T-helper 1 cell treated with Interleukin-12 subunit alpha and Interleukin-12 subunit beta and Interleukin-4 antibody, amounts not matched to agents 30 ng/mL and 1 ng/mL, for 36 hours (primary cell): ENCODE results near the gene PLCH2. TPM values are rescaled to one million over a fixed set of nuclear protein-coding genes. Genes with fewer than 3 reads are reported as not detected.

Source experiments
- intact Hi-C: fragments of 100-400 bp; cut with micrococcal nuclease; formaldehyde crosslinking; loops from one replicate; pipeline ENCODE4 v1.15.1; 2024
- total RNA-seq: library from RNA; stranded (reverse); gene quantifications from 2 replicates; pipeline ENCODE4 v1.2.3, GENCODE V29; 2022

The PLCH2 gene
- total RNA-seq, 1 donor from 2014 or later, result 14.0 TPM

DNA sequence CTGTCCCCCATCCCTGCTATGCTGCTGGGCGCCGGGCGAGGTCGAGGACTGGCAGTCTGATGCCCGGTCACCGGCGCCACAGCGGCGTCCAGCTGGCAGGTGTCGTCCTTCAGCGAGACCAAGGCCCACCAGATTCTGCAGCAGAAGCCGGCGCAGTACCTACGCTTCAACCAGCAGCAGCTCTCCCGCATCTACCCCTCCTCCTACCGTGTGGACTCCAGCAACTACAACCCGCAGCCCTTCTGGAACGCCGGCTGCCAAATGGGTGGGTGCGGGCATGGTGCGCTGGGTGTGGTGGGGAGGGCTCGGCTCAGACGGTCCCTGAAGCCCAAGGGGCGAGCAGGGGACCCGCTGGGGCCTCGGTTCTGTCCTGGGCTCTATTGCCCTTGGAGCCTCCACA lies 20.7 kb downstream of the PLCH2 start:
- intact Hi-C loops, result no loop called here

DNA sequence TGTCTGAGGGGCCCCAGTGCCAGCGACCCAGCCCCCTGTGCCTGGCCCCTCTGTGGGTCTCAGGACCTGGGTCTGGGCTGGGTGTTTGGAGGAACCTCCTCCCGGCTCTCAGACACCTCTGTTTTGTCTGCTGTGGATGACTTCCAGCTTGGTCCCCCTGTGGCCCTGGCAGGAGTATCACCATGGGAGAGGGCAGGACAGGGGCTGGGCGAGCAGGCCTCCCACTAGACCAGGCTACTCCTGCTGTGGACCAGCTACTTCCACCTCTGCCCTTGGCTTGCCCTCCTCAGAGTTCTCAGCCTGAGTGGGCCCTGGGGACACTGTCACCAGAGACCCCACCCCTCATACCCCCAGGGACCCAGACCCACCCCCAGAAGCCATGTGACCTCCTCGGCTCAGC lies 21.8 kb downstream of the PLCH2 start:
- intact Hi-C loops, result no loop called here

DNA sequence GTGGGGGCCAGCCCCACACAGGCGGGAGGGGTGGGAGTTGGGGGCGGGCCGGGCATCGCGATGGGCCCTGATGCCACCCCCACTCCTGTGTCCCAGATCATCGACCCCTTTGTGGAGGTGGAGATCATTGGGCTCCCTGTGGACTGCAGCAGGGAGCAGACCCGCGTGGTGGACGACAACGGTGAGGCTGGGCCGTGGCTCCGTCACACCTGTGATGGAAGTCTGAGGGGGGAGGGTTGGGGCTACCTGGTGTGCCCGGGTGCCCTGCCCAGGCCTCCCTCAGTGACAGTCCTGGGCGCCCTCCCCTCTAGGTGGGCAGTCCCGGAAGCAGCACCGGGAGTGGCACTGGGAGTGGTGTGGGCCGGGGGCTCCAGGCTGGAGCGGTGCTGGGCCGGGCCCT lies 22.6 kb downstream of the PLCH2 start:
- intact Hi-C loops, result no loop called here

DNA sequence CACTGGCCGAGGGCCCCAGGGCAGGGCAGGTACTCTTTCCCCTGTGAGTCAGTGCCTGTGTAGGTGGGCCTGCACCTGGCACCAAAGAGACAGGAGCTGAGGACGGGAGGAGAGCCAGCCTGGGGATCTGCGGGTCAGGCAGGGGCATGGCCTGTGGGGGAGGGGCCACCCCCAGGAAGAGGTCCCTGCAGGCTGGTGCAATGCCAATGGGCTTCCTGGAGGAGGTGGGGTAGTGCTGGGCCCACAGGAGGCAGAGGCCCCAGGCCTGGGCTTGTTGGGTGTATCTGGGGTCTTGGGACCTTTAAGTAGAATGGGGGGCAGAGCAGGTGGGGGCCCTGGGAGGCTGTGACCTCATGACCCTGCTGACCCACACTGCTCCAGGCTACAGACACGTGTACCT lies 23.2 kb downstream of the PLCH2 start:
- intact Hi-C loops, result no loop called here

DNA sequence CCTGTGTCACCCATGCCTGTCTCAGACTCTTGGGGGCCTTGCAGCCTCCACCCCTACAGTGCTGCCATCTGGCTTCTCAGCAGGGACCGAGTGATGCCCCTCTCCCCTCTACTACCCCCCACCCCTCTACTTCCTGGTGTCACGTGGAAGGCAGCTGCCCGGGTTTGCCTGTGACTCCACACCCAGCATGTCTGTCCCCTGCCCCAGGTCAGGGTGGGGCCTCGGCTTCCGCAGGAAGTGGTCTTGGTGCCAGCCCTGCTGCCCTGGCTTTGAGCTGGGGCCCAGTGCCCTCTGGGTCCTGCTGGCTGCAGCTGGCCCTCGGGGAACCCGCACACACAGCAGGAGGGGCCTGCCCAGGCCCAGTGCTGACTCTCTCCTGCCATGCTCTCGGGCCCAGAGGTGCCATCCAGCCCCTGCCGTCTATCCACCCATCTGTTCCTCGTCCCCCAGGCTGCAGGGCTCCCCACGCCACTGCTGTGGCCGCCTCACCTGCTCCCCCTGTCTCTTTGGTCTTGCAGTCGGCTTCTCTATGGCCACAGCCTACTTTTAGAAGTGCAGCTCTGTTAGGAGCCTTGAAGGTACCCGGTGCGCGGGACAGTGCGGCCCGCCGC lies 24.0 kb downstream of the PLCH2 start:
- intact Hi-C loops, result no loop called here

DNA sequence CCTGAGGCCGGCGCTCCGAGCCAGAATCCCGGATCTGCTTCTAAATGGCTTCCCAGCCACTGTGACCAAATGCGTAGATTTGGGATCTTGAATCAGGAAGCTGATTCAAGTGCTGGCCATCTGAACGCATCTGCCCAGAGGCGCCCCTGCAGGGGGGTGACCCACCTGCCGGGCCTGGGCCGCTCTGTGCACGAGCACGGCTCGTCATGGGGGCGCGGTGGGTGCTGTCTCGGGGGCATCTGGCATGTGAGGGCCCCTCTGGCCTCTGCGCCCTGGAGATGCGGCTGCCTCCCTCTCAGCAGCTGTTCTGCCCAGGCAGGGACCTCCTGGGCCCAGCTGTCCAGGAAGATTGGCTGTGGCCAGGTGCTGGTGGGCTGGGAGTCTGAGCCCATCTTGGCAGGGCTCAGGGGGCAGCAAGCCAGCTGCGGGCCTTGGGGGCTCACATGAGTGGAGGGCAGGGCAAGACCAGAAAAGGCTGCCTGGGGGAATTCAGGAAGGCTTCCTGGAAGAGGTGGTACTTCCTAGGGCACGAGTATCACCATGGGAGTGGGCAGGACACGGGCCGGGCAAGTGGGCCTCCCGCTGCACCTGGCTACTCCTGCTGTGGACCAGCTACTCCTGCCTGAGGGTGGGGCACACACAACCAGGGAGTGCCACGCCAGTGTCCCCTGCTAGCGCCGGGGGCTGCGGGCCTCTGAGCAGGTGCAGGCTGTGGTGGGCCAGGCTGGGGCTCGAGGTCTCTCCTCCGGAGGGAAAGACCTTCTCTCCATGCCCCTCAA lies 25.1 kb downstream of the PLCH2 start:
- intact Hi-C loops, result no loop called here

DNA sequence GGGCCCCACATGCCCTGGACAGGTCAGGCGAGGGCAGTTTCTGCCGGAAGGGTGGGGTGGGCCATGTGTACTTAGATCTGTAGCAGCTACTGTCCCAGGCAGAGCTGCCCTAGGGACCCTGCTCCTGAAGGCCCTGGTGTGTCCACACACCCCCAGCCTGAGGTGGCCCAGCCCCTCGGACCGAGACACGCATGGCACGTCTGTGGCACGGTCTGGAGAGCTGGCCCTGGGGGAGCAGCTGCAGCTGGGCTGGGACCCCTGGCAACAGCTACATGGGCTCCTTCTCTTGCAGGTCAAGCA lies 25.7 kb downstream of the PLCH2 start:
- intact Hi-C loops, result no loop called here

DNA sequence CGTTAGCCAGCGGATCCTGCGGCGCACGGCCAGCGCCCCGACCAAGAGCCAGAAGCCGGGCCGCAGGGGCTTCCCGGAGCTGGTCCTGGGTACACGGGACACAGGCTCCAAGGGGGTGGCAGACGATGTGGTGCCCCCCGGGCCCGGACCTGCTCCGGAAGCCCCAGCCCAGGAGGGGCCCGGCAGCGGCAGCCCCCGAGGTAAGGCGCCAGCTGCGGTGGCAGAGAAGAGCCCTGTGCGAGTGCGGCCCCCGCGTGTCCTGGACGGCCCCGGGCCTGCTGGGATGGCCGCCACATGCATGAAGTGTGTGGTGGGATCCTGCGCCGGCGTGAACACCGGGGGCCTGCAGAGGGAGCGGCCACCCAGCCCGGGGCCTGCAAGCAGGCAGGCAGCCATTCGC lies 26.1 kb downstream of the PLCH2 start:
- intact Hi-C loops, result no loop called here

DNA sequence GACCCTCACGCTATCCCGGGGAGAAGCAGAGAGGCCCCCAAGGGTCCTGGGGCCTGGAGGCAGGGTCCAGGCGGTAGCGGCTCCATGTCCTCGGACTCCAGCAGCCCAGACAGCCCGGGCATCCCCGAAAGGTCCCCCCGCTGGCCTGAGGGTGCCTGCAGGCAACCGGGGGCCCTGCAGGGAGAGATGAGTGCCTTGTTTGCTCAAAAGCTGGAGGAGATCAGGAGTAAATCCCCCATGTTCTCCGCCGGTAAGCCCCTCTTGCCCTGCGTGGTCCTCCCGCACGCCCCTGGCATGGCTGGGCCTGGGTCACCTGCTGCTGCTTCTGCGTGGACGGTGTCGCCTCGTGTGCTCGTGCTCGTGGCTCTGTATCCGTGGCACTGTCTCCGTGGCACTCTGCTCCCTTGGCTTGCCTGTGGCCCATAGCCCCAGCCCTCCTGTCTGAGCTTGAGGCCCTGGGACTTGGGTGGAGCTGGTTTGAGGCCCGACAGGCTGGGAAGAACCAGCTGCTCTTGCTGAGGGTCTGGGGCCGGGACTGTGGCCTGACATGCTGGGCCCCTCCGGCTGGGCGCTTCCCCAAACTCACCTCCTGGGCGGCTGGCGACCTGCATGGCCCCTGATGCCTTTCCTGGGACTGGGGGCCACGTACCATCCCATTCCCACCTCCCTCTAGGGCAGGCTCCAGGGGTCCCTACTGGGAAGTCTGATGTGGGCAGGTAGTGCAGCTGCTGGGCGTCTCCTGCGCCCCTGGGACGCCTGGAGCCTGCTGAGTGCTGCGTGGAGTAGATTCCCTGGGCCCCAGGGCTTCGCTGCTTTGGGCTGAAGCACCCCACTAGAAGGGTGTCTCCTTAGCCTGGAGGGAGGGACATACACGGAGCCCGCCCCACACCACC lies 26.8 kb downstream of the PLCH2 start:
- intact Hi-C loops, result no loop called here

DNA sequence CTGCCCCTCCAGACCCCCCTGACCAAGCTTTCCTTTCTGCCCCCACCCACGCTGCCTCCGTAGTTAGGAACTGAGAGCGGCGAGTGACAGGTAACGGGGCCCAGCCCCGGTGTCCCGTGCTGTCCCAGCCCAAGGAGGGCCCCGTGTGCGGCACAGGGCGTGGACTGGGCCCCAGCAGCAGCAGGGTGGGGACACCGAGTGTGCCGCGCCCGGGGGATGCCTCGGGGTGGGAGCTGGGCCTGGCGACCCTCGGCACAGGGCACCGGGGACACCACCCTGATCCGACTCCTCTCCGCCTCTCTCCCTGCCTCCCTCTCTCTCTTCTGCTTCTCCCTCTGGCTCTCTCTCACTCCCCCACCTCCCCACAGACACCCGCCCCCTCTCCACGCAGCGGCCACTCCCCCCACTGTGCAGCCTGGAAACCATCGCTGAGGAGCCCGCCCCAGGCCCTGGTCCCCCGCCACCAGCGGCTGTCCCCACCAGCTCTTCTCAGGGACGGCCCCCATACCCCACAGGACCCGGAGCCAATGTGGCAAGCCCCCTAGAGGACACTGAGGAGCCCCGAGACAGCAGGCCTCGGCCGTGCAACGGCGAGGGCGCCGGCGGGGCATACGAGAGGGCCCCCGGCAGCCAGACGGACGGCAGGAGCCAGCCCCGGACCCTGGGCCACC lies 27.6 kb downstream of the PLCH2 start:
- intact Hi-C loops, result no loop called here

DNA sequence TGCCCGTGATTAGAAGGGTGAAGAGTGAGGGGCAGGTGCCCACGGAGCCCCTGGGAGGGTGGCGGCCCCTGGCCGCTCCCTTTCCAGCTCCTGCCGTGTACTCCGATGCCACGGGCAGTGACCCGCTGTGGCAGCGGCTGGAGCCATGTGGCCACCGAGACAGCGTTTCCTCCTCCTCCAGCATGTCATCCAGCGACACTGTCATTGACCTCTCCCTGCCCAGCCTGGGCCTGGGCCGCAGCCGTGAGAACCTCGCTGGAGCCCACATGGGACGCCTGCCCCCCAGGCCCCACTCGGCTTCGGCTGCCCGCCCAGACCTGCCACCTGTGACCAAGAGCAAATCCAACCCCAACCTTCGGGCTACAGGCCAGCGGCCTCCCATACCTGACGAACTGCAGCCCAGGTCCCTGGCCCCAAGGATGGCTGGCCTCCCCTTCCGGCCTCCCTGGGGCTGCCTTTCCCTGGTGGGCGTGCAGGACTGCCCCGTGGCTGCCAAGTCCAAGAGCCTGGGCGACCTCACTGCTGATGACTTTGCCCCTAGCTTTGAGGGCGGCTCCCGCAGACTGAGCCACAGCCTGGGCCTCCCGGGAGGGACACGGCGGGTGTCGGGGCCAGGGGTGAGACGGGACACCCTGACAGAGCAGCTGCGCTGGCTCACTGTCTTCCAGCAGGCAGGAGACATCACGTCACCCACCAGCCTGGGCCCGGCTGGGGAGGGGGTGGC lies 28.3 kb downstream of the PLCH2 start:
- intact Hi-C loops, result no loop called here

DNA sequence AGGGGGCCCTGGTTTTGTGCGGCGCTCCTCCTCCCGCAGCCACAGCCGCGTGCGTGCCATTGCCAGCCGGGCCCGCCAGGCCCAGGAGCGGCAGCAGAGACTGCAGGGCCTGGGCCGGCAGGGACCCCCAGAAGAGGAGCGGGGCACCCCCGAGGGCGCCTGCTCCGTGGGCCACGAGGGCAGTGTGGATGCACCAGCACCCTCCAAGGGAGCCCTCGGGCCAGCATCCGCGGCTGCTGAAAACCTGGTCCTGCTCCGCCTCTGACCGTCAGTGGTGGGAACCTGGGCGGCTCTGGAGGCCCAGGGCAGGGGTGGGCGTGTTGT lies 28.8 kb downstream of the PLCH2 start:
- intact Hi-C loops, result no loop called here

DNA sequence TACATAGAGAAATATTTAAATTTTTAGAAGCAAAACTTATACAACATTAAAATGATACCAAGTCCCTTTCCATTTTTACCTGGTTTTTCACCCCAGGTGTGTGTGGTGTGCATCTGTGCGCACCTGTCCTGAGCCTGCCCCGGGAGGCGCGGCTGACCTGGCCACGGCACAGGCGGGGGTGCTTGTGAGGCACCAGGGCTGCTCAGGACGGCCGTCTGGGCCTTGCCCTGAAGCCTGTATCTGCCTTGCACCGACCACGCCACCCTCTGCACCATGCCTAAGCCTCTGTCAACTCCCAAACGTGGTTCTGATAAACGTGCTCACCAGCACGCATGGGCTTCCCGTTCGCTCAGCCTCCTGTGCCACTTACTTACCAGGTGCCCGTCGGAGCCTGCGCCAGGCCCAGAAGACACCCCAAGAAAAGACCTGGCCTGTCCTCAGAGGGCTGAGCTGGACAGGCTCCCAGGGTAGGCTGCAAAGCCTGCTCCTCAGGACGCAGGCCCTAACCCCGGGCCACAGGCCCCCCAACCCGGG lies 29.4 kb downstream of the PLCH2 start:
- intact Hi-C loops, result no loop called here

DNA sequence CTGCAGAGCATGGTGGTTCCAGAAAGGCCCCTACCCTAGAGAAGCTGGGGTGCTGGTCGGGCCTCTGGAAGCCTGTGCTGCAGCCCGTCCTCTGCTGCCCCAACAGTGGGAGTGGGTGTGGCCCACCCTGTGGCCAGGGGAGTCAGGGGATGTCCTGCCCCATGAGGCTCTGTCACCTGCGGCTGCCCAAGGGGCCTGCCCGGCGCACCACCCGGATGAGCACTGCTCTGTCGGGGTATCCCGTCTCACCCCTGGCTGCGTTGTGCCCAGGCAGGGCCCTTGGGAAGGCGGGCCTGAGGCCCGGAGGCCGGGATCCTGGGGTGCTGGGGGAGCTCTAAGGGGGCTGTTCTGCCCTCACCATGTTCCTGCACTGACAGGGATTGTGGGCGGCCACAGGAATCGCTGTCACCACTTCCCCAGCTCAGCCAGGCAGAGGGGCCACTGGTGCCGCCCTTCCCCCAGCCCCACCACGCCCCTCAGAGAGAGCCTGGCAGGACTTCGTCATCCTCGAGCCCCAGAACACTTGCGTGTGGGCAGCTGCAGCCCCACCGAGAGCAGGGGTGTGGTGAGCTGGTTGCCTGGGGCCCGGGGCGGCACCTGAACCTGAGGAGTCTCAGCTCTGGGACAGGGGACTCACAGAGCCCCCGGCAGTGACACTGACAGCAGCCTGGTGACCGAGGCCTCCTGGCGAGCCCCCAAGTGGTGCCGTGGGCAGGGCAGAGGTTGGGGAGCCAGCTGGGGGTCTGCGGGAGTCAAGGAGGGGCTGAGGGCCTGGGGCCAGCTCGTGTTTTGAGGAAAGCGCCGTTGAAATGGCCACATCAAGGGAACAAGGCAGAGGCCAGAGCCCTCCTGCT lies 30.1 kb downstream of the PLCH2 start:
- intact Hi-C loops, result no loop called here

DNA sequence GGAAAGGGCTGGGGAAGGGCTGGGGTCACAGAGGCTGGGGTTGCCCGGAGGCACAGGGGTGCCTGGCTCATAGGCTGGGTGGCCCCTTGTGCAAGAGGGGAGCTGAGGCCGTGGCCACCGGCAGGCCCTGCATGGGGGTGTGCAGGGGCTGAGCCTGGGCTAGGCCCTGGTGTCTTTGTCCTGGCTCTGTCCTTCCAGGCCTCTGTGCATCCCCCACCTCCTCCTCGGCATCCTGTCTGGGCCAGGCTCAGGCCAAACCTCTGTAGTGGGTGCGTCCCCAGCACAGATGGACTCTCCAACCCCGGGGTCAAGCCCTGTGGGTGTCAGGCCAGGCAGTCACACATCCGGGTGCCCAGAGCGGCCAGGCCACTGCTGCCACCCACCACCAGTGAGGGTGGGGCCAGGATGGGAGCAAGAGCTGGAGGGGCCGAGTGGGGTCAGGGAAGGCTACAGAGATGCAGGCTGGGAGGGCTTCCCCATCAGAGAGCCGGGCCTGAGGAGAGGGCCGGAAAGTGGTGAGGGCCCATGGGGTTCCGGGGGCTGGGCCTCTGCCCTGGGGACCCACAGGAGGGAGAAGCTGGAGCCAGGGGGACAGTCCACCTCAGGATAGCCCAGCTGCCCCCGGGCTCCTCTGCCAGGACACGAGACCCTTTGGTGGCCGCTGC lies 30.9 kb downstream of the PLCH2 start:
- intact Hi-C loops, result no loop called here

DNA sequence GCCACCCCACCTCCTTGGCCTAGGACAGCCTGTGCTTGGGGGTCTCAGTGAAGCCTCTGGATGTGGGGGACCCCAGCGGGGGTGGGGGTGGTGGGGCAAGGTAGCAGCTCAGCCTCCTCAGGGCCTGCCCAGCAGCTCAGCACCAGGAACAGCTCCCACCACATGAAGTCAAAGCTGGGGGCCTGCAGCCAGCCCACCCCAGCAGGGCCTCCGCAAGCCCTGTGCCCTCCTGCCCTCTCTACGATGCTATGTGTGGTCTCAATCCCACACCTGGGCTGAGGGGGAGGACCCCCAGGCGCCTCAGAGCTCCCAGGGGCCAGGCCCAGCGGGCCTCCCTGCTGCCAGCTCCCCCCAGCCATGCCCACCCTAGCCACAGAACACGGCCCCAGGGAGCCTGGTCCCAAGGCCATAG lies 31.7 kb downstream of the PLCH2 start:
- intact Hi-C loops, result no loop called here

DNA sequence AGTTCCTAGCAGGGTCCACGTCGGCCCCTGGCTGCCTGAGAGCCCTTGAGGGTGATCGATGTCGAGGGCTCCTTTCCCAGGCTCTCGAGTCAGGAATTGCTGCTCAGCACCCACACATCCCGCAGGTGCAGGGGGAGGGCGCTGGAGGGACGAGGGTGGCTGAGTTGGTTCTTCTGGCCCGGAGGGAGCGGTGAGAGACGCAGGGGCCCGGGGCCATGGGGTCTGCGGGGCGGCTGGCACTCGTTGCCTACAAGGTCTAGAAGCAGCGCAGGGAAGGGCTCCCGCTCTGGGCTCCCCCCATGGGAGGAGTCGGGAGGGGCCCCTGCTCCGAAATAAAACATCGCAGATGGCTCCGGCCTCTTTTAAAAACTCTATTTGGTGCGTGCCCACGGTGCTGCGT lies 32.1 kb downstream of the PLCH2 start:
- intact Hi-C loops, result no loop called here

DNA sequence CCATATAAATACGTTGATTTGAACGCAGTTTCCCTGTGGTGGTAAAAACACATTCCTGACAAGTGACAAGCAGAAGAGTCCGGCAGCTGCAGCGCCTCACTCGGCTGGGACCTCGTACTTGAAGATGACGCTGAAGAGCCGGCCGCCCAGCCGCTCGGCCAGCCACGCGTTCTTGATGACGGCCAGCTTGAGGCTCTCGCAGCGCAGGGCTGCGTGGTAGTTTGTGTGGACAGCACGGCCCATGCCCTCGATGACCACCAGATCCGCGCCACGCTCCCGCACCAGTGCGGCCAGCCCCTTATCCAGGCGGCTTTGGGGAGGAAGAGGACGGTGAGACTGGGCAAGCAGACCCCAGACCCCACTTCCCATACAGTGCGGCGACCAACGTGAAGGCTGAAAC lies 32.7 kb downstream of the PLCH2 start:
- intact Hi-C loops, result no loop called here

DNA sequence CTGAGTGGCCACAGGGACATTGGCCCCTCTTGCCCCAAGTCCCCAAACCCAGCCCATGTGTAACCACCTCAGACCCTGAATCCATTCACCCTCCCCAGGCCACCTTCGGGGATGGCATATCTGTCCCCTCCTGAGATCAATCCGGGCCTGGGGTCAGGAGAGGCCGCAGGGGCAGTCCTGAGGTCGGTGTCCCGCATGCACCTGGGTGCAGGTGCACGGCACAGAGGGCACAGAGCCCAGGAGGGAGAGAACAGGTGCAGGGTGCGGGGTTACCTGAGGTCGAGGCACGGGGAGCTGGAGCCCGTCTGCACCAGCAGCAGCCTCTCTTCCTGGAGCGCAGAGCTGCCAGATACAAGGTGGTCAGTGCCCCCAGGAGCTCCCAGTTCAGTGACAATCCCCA lies 33.5 kb downstream of the PLCH2 start:
- intact Hi-C loops, result no loop called here
